GM18505 (cell line): ENCODE data around the gene WNK2.

ENCODE experiments used
- ATAC-seq: cut with Tn5 transposase; IDR thresholded peaks from one replicate; pipeline ENCODE4 v1.9.1; 2021; ENCODE audit not compliant: unreplicated experiment
- POLR2A ChIP-seq: IDR thresholded peaks from 4 replicates; pipeline ENCODE4 v1.6.1; 2011; ENCODE audit warnings: borderline replicate concordance; ENCODE audit not compliant: insufficient read depth, insufficient read length; ENCODE audit errors: extremely low read depth

The WNK2 gene

GRCh38 chr9:93254061-93254481 is 70.1 kb downstream of the WNK2 start:
- TF ChIP-seq POLR2A: no peak
- no peak for ATAC-seq

GRCh38 chr9:93254806-93255493 is 71.0 kb downstream of the WNK2 start:
- no peak for ATAC-seq
- no peak for TF ChIP-seq POLR2A

GRCh38 chr9:93255494-93255867 is 71.5 kb downstream of the WNK2 start:
- no peak for ATAC-seq
- TF ChIP-seq POLR2A: no peak

GRCh38 chr9:93255994-93256877 is 72.3 kb downstream of the WNK2 start:
- ATAC-seq: no peak
- TF ChIP-seq POLR2A: no peak

- TF ChIP-seq POLR2A: no peak
- no peak for ATAC-seq
Observed at GRCh38 chr9:93256878-93257807, 73.2 kb downstream of the WNK2 start.

- no peak for TF ChIP-seq POLR2A
- no peak for ATAC-seq
Observed at GRCh38 chr9:93257808-93258331, 73.9 kb downstream of the WNK2 start.

GRCh38 chr9:93258419-93258817 is 74.5 kb downstream of the WNK2 start:
- no peak for ATAC-seq
- no peak for TF ChIP-seq POLR2A

- ATAC-seq: no peak
- TF ChIP-seq POLR2A: no peak
Observed at GRCh38 chr9:93258818-93259489, 75.0 kb downstream of the WNK2 start.

GRCh38 chr9:93259490-93260262 is 75.7 kb downstream of the WNK2 start:
- ATAC-seq: no peak
- TF ChIP-seq POLR2A: no peak

- ATAC-seq: no peak
- no peak for TF ChIP-seq POLR2A
Observed at GRCh38 chr9:93260263-93261066, 76.5 kb downstream of the WNK2 start.

GRCh38 chr9:93261281-93261680 is 77.3 kb downstream of the WNK2 start:
- ATAC-seq: no peak
- no peak for TF ChIP-seq POLR2A
